Measurements from ENCODE around the gene MYO7A.

DNA sequence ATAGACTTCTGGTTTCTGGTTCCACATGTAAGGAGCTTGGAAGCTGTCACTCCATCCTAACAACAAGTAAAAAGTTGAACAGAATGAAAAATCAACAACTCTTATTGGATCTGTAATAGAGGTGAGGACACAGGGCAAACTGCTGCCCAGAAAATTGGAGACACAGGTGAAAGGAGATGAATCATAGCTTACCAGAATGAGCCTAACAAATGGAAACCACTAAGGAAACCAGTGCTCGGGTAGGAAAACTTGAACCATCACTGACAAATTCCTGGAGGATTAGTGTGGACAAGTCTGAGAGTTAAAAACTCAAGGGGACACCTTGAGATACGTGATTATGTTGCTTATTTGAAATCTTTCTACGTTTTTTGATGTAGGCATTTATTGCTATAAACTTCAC lies 121.4 kb downstream of the MYO7A start:
- TF ChIP-seq POLR2A (IDR thresholded peaks at IDR 0.05; ENCODE audit: low read depth) (no peak), POLR2AphosphoS5 (IDR thresholded peaks at IDR 0.05) (no peak), EP300 (IDR thresholded peaks at IDR 0.05) (no peak)
- TF ChIP-seq, protein P1, sequence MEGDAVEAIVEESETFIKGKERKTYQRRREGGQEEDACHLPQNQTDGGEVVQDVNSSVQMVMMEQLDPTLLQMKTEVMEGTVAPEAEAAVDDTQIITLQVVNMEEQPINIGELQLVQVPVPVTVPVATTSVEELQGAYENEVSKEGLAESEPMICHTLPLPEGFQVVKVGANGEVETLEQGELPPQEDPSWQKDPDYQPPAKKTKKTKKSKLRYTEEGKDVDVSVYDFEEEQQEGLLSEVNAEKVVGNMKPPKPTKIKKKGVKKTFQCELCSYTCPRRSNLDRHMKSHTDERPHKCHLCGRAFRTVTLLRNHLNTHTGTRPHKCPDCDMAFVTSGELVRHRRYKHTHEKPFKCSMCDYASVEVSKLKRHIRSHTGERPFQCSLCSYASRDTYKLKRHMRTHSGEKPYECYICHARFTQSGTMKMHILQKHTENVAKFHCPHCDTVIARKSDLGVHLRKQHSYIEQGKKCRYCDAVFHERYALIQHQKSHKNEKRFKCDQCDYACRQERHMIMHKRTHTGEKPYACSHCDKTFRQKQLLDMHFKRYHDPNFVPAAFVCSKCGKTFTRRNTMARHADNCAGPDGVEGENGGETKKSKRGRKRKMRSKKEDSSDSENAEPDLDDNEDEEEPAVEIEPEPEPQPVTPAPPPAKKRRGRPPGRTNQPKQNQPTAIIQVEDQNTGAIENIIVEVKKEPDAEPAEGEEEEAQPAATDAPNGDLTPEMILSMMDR (IDR thresholded peaks at IDR 0.05): no peak
